Activated T-helper 9 cell treated with anti-CD3 and anti-CD28 coated beads, Interleukin-2, amount 50 U/mL, for 16 hours (primary cell): ENCODE results near the gene HOXA10.

Source experiments
- DNase-seq: peaks from one replicate; pipeline ENCODE4 v3.0.0-alpha.2; 2020; ENCODE audit warnings: low read depth

Gene HOXA10

DNA sequence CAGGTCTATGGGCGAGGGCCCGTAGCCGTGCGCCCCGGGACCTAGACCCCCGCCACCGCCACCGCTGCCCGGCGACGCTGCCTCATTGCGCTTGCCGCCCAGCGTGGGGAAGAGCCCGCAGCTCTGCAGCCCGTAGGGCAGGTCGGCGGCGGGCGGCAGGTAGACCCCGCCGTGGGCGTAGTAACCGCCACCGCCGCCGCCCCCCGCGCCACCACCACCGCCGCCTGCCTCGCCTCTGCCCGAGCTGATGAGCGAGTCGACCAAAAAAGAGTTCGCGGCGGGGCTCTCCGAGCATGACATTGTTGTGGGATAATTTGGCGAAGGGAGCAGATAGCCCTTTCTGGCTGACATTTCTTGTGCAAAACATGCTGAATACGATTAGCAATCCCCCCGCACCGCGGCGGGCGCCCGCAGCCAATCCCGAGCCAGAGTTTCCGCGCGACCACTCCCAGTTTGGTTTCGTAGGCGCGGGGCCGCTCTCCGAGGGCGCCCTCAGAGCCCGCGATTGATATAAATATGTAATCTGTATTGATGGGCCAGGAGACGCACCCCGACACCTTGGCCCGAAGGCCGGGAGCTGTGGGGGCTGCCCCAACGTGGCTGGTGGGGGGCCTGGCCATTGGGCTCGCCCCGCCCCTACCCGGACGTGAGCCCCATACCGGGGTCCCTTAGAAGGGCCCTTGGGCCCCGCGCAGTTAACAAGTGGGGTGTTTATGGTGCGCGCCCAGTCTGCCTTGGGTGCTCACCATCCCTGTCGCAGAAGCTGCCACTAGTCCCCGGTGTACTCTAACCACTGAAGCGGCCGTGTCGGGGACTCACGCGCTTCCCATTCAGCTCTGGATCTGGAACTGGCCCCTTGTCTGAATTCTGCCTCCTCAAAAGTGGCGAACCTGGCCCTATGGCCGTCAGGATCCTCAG lies at the start of gene HOXA10:
Gene HOXA10 (minus strand): TSS at position 365 of the 918 bp plus-strand sequence. CDS start 14 bp downstream, at position 351.
- no peak for DNase-seq

DNA sequence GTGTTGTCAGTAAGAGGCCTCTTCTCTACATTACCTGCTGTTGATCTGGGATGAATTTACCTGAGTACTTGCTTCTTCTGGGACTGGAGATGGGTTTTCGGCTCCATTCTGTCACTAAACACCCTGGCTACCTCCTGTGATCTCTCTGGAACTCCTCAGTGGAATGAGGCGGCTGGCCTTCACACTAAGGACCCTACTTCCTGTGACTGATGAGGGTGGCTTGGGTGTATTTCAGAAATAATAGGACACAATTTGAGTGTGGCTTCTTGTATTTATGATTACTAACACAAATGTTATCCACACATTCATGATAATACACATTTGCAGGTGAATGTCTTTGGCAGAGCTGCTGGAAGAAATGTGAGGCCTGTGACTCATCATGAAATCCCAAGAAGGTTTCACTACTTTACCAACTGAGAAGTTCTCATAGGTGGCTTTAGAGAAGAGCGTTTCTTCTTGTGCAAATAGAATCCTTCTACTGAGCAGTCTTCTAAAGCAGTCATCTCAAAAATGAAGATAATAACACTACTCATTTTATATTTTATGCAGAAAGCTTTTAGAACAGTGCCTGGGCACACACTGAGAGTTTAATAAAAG lies 47.2 kb upstream of the HOXA10 start:
- no peak for DNase-seq

DNA sequence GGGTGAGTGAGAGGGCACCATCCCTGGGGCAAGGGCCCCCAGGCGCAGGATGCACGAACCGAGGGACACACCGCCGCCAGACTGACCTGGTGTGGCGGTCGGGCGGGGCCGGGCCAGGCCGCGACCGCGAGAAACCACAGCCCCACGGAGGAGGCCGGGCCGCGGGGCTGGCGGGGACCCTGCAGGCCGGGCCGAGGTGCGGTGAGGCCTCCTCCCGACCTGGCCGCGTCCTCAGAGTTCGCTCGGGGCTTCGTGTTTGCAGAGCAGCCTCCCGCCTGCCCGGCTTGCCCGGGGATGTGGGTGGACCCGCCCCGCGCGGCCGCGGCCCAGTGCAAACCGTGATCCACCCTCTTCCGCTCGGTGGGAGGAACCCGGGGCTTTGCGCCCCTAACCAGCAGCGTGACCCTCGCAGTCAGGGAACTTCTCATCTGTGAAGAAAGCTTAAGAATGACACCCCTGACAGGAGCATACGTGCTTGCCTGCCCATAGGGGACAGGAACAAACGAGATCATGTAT lies 46.4 kb upstream of the HOXA10 start:
- no peak for DNase-seq

DNA sequence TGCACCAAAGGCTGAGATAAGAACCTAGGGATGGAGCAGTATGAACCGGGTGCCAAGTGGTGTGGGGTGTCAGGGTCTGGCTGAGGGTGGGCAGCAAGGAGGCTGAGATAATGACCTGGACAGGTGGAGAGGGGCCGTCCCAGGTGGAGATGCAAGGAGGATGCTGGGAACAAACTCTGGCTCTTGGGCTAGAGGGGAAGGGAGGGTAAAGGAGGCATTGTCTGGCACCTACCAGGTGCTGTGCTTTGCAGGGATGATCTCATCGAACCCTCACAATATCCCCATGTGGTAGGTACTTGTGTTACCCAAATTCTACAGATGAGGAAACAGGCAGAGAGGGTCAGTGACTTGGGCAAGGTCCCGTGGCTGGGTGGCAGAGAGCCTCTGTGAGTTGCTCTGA lies 45.7 kb upstream of the HOXA10 start:
- no peak for DNase-seq

DNA sequence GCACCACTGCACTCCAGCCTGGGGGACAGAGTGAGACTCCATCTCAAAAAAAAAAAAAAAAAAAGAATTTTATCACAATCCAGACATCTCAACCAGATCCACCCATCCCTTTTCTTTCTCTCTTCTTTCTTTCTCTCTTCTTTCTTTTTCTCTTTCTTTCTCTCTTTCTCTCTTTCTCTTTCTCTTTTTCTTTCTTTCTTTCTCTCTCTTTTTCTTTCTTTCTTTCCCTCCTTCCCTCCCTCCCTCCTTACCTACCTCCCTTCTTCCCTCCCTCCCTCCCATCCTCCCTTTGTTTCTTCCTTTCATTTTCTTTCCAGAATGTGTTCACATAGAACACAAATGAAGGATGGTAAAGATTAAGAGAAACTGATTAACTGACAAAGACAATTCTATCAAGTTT lies 43.8 kb upstream of the HOXA10 start:
- no peak for DNase-seq

DNA sequence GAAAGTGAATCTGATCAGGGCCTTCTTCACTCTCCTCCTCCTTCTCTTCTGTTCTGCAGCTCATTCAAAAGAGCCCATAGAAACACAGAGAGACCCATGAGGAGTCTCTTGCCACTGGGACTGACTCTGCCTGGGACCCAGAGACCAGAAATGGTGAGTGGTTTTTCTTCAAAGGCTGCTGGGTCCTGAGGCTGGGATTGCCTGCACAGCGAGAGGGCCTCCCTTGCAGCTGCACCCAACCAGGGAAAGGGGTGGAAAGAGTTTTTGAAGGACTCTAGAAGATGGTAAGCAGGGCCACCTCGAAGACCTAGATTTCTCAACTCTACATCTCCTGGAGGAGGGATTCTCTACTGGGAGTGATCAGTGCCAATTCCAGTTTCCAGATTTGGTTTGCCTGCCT lies 41.2 kb upstream of the HOXA10 start:
- no peak for DNase-seq

DNA sequence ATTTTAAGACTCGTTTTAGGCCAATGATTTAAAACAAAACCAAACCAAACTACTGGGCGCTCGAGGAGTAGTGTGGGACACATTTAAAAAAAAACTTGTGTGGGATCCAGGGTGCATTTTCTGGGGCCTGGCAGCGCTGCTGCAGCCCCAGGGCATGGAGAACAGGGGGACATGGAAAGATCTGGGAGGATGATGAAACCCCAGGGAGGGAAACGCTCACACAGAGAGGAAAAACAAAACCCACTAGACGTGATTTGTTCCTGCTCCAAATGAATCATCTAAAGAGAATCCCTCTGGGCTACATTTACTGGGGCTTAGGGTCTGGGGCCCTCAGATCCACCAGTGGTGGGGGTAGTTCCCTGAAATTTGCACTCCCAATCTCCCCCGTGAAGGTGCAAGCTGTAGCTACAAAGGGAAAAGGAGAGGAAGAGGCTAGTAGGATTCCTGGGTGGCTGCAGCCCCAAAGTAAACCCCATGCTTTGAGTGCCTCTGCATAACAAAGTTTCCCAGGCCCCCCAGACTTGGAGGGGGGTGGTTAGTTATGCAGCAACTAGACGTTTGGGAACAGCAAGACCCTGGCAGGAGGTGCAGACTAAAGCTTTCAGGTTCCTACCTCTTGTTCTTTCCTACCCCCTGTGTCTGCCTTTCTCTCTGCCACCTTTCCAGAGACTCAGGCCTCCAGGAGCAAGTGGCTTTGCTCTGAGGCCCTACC lies 40.3 kb upstream of the HOXA10 start:
- DNase-seq = no peak

DNA sequence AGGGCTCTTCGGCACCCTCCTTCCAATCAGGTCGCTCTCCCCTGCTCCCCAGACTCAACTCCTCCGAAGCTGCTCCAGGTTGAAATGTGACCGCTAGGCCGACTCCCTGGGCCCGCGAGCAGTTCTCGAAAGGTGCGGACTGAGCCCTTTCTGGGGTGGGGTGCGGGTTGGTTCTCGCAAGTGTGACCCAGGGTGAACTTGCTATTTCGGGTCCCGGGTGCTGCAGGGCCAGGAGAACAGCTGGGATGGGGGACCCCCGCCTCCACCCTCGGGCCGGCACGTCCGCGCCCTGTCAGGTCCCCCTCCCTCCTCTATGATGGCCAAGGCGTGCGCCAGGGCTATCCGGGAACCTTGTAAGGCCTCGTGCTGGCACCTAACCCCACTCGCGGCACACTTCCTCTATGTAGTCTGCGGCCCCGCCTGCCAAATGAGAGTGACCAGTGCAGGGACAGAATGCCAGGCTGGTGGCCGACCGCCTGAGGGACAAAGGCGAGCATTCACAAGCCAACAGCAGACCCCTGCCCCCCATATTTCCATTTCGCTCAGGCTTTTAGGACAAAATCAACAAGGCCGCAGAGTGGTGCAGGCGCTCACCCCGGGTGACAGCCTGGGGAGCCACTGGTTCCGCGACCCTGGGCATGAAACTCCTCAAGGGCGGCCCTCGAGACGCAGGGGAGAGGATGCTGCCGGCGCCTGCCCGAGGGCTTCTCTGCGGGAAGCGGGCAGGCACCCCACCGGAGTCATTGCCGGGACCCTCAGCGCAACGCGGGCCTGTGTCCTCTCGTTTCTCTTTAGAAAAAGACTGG lies 39.5 kb upstream of the HOXA10 start:
- no peak for DNase-seq

DNA sequence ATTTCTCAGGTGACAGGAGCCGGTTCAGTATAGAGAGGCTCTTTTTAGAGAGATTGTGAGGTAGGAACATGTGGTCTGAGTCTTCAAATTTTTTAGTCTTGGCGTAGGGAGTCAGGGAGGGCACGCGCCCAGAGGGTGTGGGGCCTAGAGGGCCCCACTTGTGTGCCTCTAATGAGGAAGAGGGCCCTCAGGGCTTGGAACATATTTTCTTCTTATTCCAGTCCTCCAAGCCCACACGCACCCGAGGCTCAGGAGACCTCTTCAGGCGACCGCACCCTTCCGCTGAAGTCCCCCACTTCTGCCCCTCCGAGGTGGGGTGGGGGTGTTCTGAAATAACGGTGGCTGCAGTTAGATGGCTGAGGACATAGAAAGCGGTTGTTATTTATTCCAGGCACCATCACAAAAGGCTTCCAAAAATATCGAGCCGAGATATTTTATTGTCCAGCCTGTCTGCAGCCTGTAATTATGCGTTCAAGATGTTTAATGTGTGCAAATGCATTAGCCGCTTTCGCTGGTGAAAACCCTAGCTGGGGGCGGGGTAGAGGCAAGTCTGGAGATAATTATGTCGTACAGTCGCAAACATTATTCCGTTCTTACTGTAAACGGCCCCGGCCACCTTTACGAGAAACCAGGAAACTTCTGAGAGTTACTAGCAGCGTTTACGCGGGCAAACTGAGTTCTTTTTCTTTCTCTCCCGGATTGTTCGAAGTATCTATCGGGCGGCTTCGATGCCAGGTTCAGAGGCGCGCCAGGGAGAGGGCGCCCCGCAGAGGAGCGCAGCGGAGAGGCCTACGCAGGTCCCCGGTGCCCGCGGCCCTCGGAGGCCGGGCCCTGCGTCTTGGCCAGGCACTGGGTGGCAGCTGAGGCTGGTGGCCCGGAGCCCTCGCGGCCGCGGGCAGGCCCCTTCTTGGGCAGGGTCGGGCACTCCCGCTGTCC lies 38.6 kb upstream of the HOXA10 start:
- no peak for DNase-seq

DNA sequence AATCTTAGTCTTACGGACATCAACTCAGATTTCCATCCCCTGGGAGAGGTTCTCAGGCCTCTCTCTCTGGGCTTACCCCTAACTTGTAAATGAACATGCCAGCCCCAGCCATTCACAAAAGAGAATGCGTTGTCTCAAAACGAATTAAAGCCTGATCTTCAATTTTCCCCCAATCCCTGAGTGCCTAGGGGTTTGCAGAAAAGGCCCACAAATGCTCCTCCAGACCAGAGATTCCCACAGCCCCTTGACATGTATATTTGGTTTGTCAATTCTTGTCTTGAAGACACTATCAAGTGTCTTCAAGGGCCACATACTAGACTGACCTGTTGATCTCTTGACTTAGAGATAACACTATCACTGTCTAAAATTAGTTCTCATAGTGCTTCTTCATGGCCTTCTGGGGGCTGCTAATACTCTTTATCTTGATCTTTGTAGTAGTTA lies 37.7 kb upstream of the HOXA10 start:
- DNase-seq = no peak

DNA sequence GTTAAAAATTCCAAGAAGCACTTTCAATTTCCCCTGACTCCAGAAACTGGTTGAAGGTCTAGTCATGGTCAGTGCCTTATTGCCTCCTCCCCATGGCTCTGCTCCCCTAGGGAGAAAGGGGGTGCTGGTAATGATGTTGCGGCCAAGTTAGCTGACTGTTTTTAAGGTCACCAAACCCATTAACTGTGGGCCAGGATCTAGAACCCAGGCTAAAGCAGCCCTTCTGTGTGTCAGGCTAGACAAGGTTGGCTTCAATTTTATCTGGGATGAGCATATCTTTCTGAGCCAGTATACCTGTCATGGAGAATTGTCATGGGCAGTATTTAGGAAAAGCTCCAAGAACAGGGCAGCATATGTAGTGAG lies 36.9 kb upstream of the HOXA10 start:
- DNase-seq = no peak

DNA sequence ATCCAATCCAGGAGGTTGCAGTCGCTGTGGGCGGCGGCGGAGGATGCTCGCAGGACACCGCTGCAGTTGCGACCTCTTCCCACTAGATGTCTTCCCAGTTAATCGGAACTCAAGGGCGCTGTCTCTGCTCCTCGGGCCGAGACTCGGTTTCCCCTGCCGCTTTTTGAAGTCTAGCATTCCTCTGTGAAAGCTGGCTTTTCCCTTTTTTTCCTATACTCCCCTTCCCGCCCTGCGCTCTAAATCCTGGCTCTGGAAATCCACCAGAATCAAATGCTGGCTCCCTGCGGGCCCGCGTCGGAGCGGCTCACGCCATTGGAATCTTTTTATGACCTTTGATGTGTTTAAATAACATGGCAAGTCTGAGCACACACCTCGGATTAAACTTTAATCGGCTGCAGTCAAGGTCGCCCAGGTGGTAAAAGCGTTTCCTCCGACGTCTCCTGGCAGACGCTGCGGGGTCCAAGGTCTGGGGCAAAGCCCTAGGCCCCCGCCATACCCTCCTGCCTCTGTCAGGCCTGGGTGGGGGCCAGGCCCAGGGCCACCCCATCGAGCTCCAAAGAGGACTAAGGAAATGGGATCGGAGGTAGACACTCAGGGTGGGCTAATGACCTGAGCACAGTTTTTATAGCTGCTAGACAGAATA lies 36.4 kb upstream of the HOXA10 start:
- DNase-seq = no peak

DNA sequence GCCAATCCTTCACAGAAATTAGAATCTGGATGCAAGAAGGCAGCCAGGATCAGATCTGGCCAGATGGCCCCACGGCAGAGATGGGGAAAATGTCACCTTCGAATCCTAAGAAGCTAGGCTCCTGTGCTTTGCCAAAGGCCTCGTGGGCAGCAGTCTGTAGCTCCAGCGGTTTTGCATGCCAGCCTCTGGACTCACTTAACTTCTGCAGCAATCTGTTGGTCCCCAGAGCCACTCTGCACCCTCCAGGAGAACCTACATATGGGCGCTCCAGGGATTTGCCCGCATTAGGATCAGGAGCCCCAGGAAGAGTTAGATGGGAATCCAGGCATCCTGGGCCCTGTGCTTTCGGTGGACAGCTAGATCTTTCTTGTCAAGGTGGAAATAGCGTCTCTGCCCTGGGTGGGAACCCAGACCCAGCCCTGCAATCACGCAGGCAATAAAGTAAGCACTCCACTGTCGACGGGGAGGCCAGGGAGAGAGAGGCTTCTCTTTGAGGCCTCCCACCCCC lies 35.9 kb upstream of the HOXA10 start:
- no peak for DNase-seq

DNA sequence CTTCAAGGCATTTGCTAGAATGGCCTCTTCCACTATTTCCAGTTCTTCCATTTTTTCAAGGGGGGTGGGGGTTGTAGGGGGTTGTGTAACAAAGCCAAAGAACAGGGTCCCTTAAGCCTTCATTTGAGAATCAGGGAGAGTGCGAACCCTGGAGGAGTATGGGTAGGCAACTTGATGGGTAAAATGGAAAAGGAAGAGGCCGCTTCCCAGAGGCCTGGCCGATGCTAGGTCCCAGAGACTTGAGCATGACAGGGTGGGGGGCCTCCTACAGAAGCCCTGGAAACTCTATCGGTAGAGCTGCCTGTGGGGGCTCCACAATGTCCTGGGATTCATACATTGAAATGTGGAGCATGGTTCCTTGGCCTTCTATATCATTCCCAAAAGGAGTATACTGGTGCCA lies 34.9 kb upstream of the HOXA10 start:
- DNase-seq = no peak

DNA sequence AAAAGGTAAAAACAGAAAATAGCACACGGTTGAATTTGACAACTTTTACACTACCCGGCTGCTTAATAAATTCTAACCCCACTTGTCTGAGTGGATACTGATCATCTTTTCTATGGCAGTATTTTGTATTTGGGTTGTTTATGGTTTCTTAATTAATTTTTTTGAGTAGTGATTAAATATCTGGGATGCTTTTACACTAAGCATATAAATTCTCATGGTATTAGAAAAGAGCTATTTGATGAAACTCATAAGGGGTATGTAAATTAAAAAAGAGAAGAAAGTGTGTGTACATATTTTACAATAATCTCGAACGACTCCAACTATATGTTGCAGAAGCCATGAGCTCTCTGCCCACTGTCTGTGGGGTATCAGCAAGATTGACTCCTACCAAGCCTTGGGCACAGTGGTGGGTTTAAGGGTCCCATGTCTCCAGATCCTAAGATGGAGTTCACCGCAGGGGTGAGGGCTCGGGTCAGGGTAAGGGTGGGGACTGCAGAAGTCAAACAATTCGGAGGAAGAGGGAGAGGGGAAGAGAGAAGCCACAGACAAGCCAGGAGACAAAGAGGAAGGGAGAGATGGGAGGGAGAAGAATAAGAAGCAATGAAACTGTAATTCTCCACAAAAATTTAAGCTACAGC lies 33.3 kb upstream of the HOXA10 start:
- DNase-seq = no peak

DNA sequence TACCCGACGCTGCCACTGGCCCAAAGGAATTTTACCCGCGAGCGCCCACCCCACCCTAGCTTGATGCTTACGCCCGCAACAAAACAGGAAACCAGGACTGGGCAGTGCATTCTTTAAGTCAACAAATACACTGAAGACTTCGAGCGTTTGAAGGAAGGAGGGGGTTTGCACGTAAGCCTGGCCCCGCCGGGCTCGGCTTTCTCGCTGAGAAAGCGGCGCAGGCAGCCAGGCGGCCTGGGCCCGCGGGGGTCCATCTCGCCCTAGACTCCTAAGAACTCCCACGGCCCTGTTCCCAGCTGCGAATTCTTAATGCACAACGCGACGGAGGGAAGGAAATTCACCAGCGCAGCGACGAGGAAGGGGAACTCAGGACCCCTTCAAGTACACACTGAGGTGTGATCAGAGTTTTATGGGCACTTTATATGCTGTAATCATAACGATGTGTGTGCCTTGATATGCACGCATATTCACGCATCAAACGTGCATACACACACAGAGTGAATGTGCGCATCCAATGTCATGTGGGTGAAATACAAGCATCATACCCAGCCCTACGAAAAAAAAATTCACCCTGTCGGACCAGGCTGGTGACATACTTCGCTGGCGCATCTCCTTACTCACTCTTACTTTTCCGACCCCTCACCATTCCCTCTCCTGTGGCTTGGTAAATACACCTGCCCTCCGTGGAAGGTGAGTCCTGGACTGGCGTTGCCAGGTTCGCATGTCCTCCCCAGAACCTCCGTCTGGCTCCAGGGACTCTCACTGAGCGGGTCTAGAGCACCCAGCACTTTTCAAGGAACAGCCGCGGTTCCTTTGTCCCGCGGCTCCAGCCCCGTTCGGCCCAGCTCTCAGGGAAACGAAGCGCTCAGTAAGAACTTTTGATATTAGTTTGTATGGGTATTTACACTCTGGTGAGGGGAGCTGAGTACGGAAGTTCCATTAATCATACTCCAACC lies 31.5 kb upstream of the HOXA10 start:
- no peak for DNase-seq

DNA sequence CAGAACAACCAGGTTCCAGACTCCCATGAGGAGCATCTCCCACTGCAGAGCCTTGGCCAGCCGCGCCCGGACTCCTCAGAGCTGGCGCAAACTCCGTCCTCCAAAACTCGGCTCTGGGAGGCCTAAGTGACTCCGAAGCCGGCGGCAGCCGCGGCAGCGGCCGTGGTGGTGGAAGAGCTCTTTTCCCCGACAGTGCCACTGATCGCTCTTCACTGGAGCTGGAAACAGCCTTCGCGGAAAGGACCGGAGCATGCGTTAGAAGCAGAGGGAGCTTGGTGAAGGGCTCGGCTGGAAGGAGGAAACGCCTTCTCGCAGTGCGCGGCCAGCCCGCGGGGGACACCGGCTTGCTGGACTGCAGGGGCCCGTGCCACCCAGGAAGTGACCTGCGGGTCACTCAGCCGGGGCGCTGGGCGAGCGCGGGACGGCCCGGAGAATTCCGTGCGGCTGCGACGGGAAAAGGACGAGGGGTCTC lies 30.8 kb upstream of the HOXA10 start:
- no peak for DNase-seq

DNA sequence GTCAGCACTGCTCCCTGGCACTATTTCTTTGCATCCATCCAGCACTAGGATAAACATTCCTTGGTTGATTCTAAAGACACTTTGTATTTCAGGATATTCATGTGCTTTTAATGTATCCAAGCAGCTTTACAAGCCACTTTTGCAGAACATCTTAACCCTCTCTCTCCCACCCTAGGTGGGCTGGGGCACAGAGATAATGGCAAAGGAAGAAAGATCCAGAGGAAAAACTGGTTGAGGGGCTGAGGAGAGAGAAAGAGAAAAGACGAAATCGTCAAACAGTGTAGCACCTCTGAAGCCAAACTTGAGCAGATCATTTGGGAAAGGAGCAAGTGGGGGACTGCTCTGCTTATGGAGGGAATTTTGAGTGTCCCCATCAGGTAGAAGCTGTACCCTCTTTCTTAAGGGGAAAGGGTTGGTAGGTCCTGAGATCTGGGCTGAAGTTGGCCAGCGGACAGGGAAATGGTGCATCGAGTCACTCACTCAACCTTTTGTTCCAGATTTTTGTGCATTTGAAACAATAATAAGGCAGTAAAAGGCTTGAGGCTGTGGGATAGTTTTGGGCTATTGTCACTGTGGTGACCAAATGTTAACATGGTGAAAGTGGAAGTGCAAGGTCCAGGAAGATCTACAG lies 30.0 kb upstream of the HOXA10 start:
- DNase-seq = no peak
